Esophagus squamous epithelium (tissue), 5 donors: ENCODE data around the gene FOCAD. TPM values are rescaled to one million over a fixed set of nuclear protein-coding genes. Genes with fewer than 3 reads are reported as not detected.

Source experiments
- DNase-seq: peaks from one replicate; lab custom pipeline; 2025; lab: John Stamatoyannopoulos, UW
- H3K27ac ChIP-seq, 4 donors: fragments of 200-600 bp; sonication (generic); one replicate each; pipeline ENCODE4 v1.5.1; 2016 to 2019; ENCODE audit warnings: mild to moderate bottlenecking in 1 of 4
- H3K27me3 ChIP-seq, 4 donors: fragments of 200-600 bp; sonication (generic); 1 replicate in 3 of 4; 2 replicates in 1 of 4; pipeline versions ENCODE4 v1.5.1 to v1.6.0; 2017 to 2021; ENCODE audit warnings: antibody characterized with exemption in 1 of 4
- H3K36me3 ChIP-seq, 3 donors: fragments of 200-600 bp; sonication (generic); one replicate each; pipeline ENCODE4 v1.5.1; 2016 to 2019
- H3K4me1 ChIP-seq, 3 donors: fragments of 200-600 bp; sonication (generic); one replicate each; pipeline ENCODE4 v1.5.1; 2017 to 2019
- H3K4me3 ChIP-seq, 4 donors: fragments of 200-600 bp; sonication (generic); 1 replicate in 3 of 4; 2 replicates in 1 of 4; pipeline ENCODE4 v1.5.1; 2016 to 2019; ENCODE audit warnings: mild to moderate bottlenecking in 2 of 4, moderate library complexity in 1 of 4
- H3K9me3 ChIP-seq, 3 donors: fragments of 200-600 bp; sonication (generic); one replicate each; pipeline ENCODE4 v1.5.1; 2016 to 2019
- CTCF ChIP-seq, 6 experiments: fragments of 450-650 bp in 4 of 6; fragments of 200-600 bp in 2 of 6; sonication (generic) in 2 of 6; IDR thresholded peaks; one replicate each; pipeline ENCODE4 v1.5.1; 2016 to 2019; ENCODE audit warnings: antibody characterized with exemption in 6 of 6, mild to moderate bottlenecking in 4 of 6, moderate library complexity in 4 of 6
- POLR2A ChIP-seq, 4 donors: fragments of 450-650 bp; IDR thresholded peaks; one replicate each; pipeline ENCODE4 v1.6.1; 2017; ENCODE audit warnings: antibody characterized with exemption in 4 of 4, mild to moderate bottlenecking in 4 of 4, moderate library complexity in 3 of 4
- WGBS, 2 donors: methylation state at CpG; one replicate each; pipeline ENCODE4 v1.1.5; 2018; 5-methylcytosine and 5-hydroxymethylcytosine counted together
- intact Hi-C: fragments of 100-400 bp; cut with DNase I; formaldehyde crosslinking; loops from one replicate; pipeline ENCODE4 v1.15.0; 2022
- total RNA-seq, 4 donors: library from RNA; depleted of rRNA; stranded (reverse); fragments of >200 nt; gene quantifications; one replicate each; pipeline ENCODE4 v1.1.0, GENCODE V29; 2016
- donor health status: DM: yes; HTN: yes; CAD: no.

Gene FOCAD
- total RNA-seq, 4 donors from 2014 or later, result 20.7 to 34.9 (median 25.5) TPM

DNA sequence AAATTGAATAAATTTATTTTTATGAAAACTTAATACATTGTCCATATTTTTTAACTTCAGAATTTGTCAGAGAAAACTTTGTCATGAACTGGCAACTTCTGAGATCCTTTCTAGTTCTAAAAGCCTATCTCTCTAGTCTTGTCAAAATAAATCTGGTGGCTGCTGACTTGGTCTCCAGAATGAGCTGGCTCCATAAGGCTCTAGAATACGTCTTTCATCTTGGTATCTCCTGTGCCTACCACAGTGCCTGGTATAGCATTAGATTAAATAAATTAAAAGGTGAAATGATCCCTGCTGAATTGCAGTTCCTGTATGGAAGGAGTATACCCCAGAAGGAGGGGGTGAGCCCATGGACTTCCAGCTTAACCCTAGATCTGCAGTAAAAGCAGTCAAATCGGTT lies 2.6 kb upstream of the FOCAD start:
- intact Hi-C loops, result no loop called here
- TF ChIP-seq CTCF (IDR thresholded peaks at IDR 0.05) (no peak), POLR2A (IDR thresholded peaks at IDR 0.05) (no peak)

GRCh38 chr9:20683351-20684034 lies 566 bp upstream of the FOCAD start:
- peak overlapping the region; percentile 74 to 92 (median 86) for H3K4me3 ChIP-seq
- H3K27ac ChIP-seq, result peak overlapping the region; percentile 83 to 95 (median 94)
- no peaks in the 10 kb centered on the region for H3K9me3 ChIP-seq
- WGBS, 2 donors, result 4 to 6% methylated on average over 22 to 24 of the region's 27 CpGs
- no peaks in the 10 kb centered on the region for H3K36me3 ChIP-seq
- intact Hi-C loops, result no loop called here
- H3K27me3 ChIP-seq, result no peaks in the 10 kb centered on the region
- no peak for DNase-seq
- peaks cover 0 to 39% (median 6%) of the 10 kb centered on the region in 3 donors for H3K4me1 ChIP-seq
- TF ChIP-seq POLR2A (IDR thresholded peaks at IDR 0.05) (no peak), CTCF (IDR thresholded peaks at IDR 0.05) (no peak)

More for the DNA sequence above, 2.6 kb upstream of the FOCAD start:
- Histone ChIP-seq H3K4me3 (no peak overlapping the region), H3K27me3 (no peaks in the 10 kb centered on the region), H3K9me3 (no peaks in the 10 kb centered on the region), H3K27ac (no peak overlapping the region), H3K36me3 (no peaks in the 10 kb centered on the region), H3K4me1 (peaks cover 0 to 40% (median 6%) of the 10 kb centered on the region in 3 donors)
- DNase-seq, result no peak
- WGBS, 2 donors, result 93 to 96% methylated on average over 2 of the region's 2 CpGs

DNA sequence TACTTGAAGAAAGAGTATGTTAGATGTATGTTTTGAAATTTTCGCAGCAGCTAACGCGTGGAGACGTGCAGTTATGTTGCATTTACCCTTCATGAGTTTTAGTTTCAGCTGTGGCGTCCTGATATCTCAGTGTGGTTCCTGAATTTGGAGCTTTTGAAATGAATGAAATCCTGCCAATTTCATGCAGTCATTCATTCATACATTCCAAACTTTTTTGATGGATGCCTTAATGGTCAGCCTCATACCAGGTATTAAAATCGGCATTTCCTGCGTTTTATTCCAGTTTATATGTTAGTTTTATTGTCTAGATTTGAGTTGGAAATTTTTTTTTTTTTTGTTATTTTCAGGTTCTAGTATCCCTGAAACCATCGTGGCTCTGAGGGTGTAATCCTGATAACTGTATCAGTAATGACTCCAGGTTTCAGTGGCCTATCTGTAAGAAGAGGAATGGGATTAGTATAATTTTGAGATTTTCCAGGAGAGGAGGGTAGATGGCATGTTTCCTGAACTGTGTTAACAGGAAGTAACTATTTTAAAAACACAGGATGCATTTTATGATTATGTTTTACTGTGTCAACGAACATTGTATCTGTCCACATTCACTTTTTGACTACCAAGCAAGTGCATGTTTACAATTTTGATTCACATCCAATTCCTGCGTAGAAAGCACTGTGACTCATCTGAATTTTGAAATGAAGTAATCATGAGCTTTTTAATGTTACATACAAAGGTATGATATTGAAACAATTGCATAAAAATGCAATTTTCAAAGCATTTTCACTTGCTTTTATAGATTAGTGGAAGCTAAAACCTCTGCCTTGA lies 1.0 kb downstream of the FOCAD start:
- Histone ChIP-seq H3K9me3 (no peaks in the 10 kb centered on the region), H3K36me3 (no peaks in the 10 kb centered on the region), H3K4me3 (peak overlapping the region; percentile 74 to 92 (median 86)), H3K4me1 (peaks cover 0 to 29% (median 6%) of the 10 kb centered on the region in 3 donors), H3K27ac (peak overlapping the region; percentile 83 to 95 (median 94)), H3K27me3 (no peaks in the 10 kb centered on the region)
- no peak for TF ChIP-seq CTCF (IDR thresholded peaks at IDR 0.05)
- TF ChIP-seq POLR2A (IDR thresholded peaks at IDR 0.05), result no peak
- intact Hi-C loops, result no loop called here
- no peak for DNase-seq
- 2 to 3% methylated on average over 10 of the region's 10 CpGs for WGBS, 2 donors

DNA sequence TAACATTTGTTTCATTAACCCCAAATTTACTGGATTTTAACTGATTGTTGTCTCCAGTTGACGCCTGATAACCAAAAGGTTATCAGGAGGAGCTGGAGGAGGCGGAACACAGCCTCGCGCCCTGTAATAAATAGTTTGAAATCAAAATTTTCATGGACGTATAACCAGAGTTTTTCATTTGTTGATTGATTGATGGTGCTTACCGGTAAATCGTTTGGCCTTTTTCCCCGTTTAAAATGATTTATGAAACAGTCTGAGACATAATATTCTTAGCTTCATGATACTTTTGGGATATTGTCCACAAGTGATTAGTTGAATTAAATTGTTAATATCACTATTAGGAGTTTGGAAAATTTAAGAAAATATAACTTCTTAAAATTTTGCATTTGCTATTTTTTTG lies 1.7 kb downstream of the FOCAD start:
- TF ChIP-seq POLR2A (IDR thresholded peaks at IDR 0.05) (no peak), CTCF (IDR thresholded peaks at IDR 0.05) (no peak)
- H3K27ac ChIP-seq, result peak overlapping the region in 2 of 4 donors; percentile 83 to 95
- no peak for DNase-seq
- H3K4me3 ChIP-seq, result no peak overlapping the region
- H3K27me3 ChIP-seq, result no peaks in the 10 kb centered on the region
- H3K36me3 ChIP-seq, result no peaks in the 10 kb centered on the region
- 62 to 67% methylated on average over 8 of the region's 8 CpGs for WGBS, 2 donors
- no peaks in the 10 kb centered on the region for H3K9me3 ChIP-seq
- H3K4me1 ChIP-seq, result peaks cover 0 to 29% (median 6%) of the 10 kb centered on the region in 3 donors
- intact Hi-C loops, result no loop called here

- H3K36me3 ChIP-seq, result no peaks in the 10 kb centered on the region
- H3K4me3 ChIP-seq, result no peak overlapping the region
- intact Hi-C loops, result no loop called here
- peaks cover 0 to 15% (median 6%) of the 10 kb centered on the region in 3 donors for H3K4me1 ChIP-seq
- no peaks in the 10 kb centered on the region for H3K9me3 ChIP-seq
- H3K27me3 ChIP-seq, result no peaks in the 10 kb centered on the region
- TF ChIP-seq CTCF (IDR thresholded peaks at IDR 0.05) (no peak), POLR2A (IDR thresholded peaks at IDR 0.05) (no peak)
- WGBS, 2 donors, result 88 to 98% methylated on average over 2 of the region's 2 CpGs
- H3K27ac ChIP-seq, result no peak overlapping the region
- DNase-seq, result no peak
Measured at GRCh38 chr9:20689833-20690232, 5.8 kb downstream of the FOCAD start.
